GM21360 (cell line): ENCODE results near the gene PLCB1.

Experiments
- ATAC-seq: cut with Tn5 transposase; IDR thresholded peaks from one replicate; pipeline ENCODE4 v1.9.1; 2021; ENCODE audit warnings: mild to moderate bottlenecking, moderate library complexity; ENCODE audit not compliant: unreplicated experiment

Gene PLCB1

GRCh38 chr20:8210749-8211148 lies 78.7 kb downstream of the PLCB1 start:
- no peak for ATAC-seq

GRCh38 chr20:8212286-8212685 lies 80.2 kb downstream of the PLCB1 start:
- no peak for ATAC-seq

- no peak for ATAC-seq
These were observed 81.2 kb downstream of the PLCB1 start for GRCh38 chr20:8213270-8213669.

- ATAC-seq = peak; percentile 78
These were observed 81.9 kb downstream of the PLCB1 start for GRCh38 chr20:8213831-8214587.

- no peak for ATAC-seq
These were observed 83.3 kb downstream of the PLCB1 start for GRCh38 chr20:8215361-8215781.

- peak; percentile 33 for ATAC-seq
These were observed 84.5 kb downstream of the PLCB1 start for GRCh38 chr20:8216375-8217200.

- no peak for ATAC-seq
These were observed 86.8 kb downstream of the PLCB1 start for GRCh38 chr20:8218861-8219260.

- no peak for ATAC-seq
These were observed 87.3 kb downstream of the PLCB1 start for GRCh38 chr20:8219403-8219802.

- no peak for ATAC-seq
These were observed 88.7 kb downstream of the PLCB1 start for GRCh38 chr20:8220716-8221115.

GRCh38 chr20:8221887-8222419 lies 89.9 kb downstream of the PLCB1 start:
- peak; percentile 58 for ATAC-seq

GRCh38 chr20:8223091-8223870 lies 91.2 kb downstream of the PLCB1 start:
- ATAC-seq = no peak

GRCh38 chr20:8225658-8226057 lies 93.6 kb downstream of the PLCB1 start:
- ATAC-seq = no peak

- no peak for ATAC-seq
These were observed 94.0 kb downstream of the PLCB1 start for GRCh38 chr20:8226106-8226505.

GRCh38 chr20:8227293-8227692 lies 95.2 kb downstream of the PLCB1 start:
- ATAC-seq = no peak

- ATAC-seq = no peak
These were observed 96.2 kb downstream of the PLCB1 start for GRCh38 chr20:8228315-8228714.

- ATAC-seq = no peak
These were observed 97.0 kb downstream of the PLCB1 start for GRCh38 chr20:8229090-8229489.

- ATAC-seq = no peak
These were observed 99.0 kb downstream of the PLCB1 start for GRCh38 chr20:8231038-8231437.

GRCh38 chr20:8232332-8232731 lies 100.3 kb downstream of the PLCB1 start:
- ATAC-seq = no peak

- no peak for ATAC-seq
These were observed 102.5 kb downstream of the PLCB1 start for GRCh38 chr20:8234580-8234979.

- ATAC-seq = no peak
These were observed 110.0 kb downstream of the PLCB1 start for GRCh38 chr20:8242066-8242465.
